ENCODE data around the gene PSME2.

The PSME2 gene

DNA sequence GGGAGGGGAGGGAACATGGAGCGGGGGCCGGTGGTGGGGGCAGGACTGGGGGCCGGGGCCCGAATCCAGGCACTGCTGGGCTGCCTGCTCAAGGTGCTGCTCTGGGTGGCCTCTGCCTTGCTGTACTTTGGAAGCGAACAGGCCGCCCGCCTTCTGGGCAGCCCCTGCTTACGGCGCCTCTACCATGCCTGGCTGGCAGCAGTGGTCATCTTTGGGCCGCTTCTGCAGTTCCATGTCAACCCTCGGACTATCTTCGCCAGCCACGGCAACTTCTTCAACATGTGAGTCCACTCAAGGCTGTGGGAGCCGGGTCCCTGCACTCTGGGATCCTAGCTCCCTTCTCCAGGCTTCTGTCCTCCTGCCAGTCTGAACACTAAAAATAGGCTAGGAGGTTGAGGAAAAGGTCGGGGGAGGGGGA is 14.9 kb downstream of the PSME2 start:
- H3K9me3 ChIP-seq (ENCODE audit: insufficient read depth, low read depth, low read length) = no peaks in the 10 kb centered on the region
- no peaks in the 10 kb centered on the region for H3K36me3 ChIP-seq (ENCODE audit: insufficient read depth, low read length)
- no peak overlapping the region for H3K27ac ChIP-seq (ENCODE audit: low read depth, low read length)
- no peak overlapping the region for H3K4me3 ChIP-seq (ENCODE audit: low read length)
- no peak overlapping the region for H3K9ac ChIP-seq (ENCODE audit: low read depth, low read length)
- H3K4me1 ChIP-seq (ENCODE audit: insufficient read depth, low read length) = no peaks in the 10 kb centered on the region
- WGBS = 91% methylated on average over 15 of the region's 15 CpGs
- 0 out of 2 replicates have a peak, but pooled peaks cover 1% of the 10 kb centered on the region for H3K27me3 ChIP-seq (ENCODE audit: insufficient read depth, low read length)

DNA sequence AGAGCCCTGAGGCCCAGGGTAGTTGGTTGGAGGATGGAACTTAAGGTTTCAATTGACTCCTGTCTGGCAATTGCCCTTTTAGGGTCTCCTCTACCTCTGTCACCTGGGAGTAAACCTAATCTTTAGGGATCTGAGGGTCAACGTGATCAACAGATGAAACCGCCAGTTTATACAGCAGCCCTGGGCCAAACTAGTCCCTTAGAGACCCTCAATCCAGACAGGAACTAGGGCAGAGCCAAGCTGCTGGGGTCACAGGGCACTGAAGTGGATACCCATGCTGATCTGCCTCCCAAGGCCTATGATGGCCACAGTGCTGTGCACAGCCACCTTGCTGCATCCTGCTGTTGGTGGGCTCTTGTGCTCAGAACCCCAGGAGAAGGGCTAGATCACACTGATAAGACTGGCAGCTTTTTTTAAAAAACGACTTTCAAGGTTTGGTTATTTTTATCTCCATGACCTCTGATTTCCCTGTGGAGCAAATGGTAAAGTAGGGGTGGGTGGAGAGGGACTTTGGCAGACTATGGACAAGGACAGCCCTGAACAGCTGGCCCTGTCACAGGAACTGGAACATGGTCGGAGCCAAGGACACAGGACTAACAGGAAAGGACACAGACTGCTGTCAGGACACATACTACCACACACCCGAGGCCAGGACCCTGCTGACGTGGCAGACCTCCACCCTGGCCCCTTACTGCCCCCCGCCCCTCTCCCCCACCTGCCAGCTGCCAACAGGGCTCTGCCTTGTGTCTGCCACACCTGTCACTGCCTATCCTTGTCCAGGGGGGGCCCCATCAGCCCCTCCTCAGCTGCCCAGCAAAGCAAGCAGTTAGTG is 15.5 kb downstream of the PSME2 start:
- H3K4me3 ChIP-seq (ENCODE audit: low read length) = no peak overlapping the region
- no peak overlapping the region for H3K27ac ChIP-seq (ENCODE audit: low read depth, low read length)
- H3K27me3 ChIP-seq (ENCODE audit: insufficient read depth, low read length) = no peaks in the 10 kb centered on the region
- H3K36me3 ChIP-seq (ENCODE audit: insufficient read depth, low read length) = no peaks in the 10 kb centered on the region
- no peak overlapping the region for H3K9ac ChIP-seq (ENCODE audit: low read depth, low read length)
- 87% methylated on average over 7 of the region's 7 CpGs for WGBS
- H3K4me1 ChIP-seq (ENCODE audit: insufficient read depth, low read length) = no peaks in the 10 kb centered on the region
- no peaks in the 10 kb centered on the region for H3K9me3 ChIP-seq (ENCODE audit: insufficient read depth, low read depth, low read length)

DNA sequence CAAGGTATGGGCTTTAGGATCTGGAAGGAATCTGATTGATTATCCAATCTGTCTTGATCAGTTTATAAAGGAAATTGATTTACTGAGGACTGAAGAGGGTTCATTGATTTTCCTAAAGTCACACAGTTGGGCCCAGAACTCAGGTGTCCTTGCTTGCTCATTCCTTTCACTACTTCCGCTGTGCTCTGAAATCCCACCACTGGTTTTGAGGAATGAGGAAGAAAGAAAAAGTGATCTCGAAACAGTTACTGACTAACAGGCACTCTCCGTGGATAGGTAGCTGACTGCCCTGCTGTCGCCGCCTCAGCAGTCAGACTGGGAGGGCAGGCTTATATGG is 16.1 kb downstream of the PSME2 start, which contains the start of gene FITM1:
Gene FITM1, plus strand, starts transcription at position 280 of the 337 bp plus-strand sequence. CDS start 905 bp downstream, outside the sequence.
- Histone ChIP-seq H3K36me3 (ENCODE audit: insufficient read depth, low read length) (no peaks in the 10 kb centered on the region), H3K9me3 (ENCODE audit: insufficient read depth, low read depth, low read length) (no peaks in the 10 kb centered on the region), H3K27ac (ENCODE audit: low read depth, low read length) (no peak within 1 kb of the TSS), H3K27me3 (ENCODE audit: insufficient read depth, low read length) (no peaks in the 10 kb centered on the region), H3K4me1 (ENCODE audit: insufficient read depth, low read length) (no peaks in the 10 kb centered on the region), H3K9ac (ENCODE audit: low read depth, low read length) (no peak within 1 kb of the TSS), H3K4me3 (ENCODE audit: low read length) (no peak within 1 kb of the TSS)
- whole genome bisulfite sequencing = 90% methylated on average over 5 of the region's 5 CpGs

- Histone ChIP-seq H3K9ac (ENCODE audit: low read depth, low read length) (no peak overlapping the region), H3K36me3 (ENCODE audit: insufficient read depth, low read length) (no peaks in the 10 kb centered on the region), H3K4me1 (ENCODE audit: insufficient read depth, low read length) (no peaks in the 10 kb centered on the region), H3K9me3 (ENCODE audit: insufficient read depth, low read depth, low read length) (no peaks in the 10 kb centered on the region), H3K27ac (ENCODE audit: low read depth, low read length) (no peak overlapping the region), H3K27me3 (ENCODE audit: insufficient read depth, low read length) (no peaks in the 10 kb centered on the region), H3K4me3 (ENCODE audit: low read length) (no peak overlapping the region)
- 90% methylated on average over 7 of the region's 8 CpGs for WGBS
Measured at GRCh38 chr14:24129410-24129998, 16.9 kb downstream of the PSME2 start.

GRCh38 chr14:24127673-24128072 is 18.7 kb downstream of the PSME2 start:
- no peaks in the 10 kb centered on the region for H3K9me3 ChIP-seq (ENCODE audit: insufficient read depth, low read depth, low read length)
- H3K4me1 ChIP-seq (ENCODE audit: insufficient read depth, low read length) = no peaks in the 10 kb centered on the region
- no peaks in the 10 kb centered on the region for H3K27me3 ChIP-seq (ENCODE audit: insufficient read depth, low read length)
- no peak overlapping the region for H3K4me3 ChIP-seq (ENCODE audit: low read length)
- no peak overlapping the region for H3K27ac ChIP-seq (ENCODE audit: low read depth, low read length)
- peaks cover 12% of the 10 kb centered on the region for H3K36me3 ChIP-seq (ENCODE audit: insufficient read depth, low read length)
- H3K9ac ChIP-seq (ENCODE audit: low read depth, low read length) = no peak overlapping the region
- WGBS = 99% methylated on average over 2 of the region's 2 CpGs

- Histone ChIP-seq H3K4me3 (ENCODE audit: low read length) (no peak overlapping the region), H3K9ac (ENCODE audit: low read depth, low read length) (no peak overlapping the region), H3K4me1 (ENCODE audit: insufficient read depth, low read length) (no peaks in the 10 kb centered on the region), H3K9me3 (ENCODE audit: insufficient read depth, low read depth, low read length) (no peaks in the 10 kb centered on the region), H3K36me3 (ENCODE audit: insufficient read depth, low read length) (peaks cover 16% of the 10 kb centered on the region), H3K27me3 (ENCODE audit: insufficient read depth, low read length) (no peaks in the 10 kb centered on the region), H3K27ac (ENCODE audit: low read depth, low read length) (no peak overlapping the region)
Measured at GRCh38 chr14:24126939-24127338, 19.5 kb downstream of the PSME2 start.

GRCh38 chr14:24123424-24124417 is 22.7 kb downstream of the PSME2 start:
- no peak overlapping the region for H3K4me3 ChIP-seq (ENCODE audit: low read length)
- peaks cover 42% of the 10 kb centered on the region for H3K36me3 ChIP-seq (ENCODE audit: insufficient read depth, low read length)
- H3K27me3 ChIP-seq (ENCODE audit: insufficient read depth, low read length) = no peaks in the 10 kb centered on the region
- no peaks in the 10 kb centered on the region for H3K9me3 ChIP-seq (ENCODE audit: insufficient read depth, low read depth, low read length)
- WGBS = 88% methylated on average over 9 of the region's 9 CpGs
- H3K9ac ChIP-seq (ENCODE audit: low read depth, low read length) = no peak overlapping the region
- H3K4me1 ChIP-seq (ENCODE audit: insufficient read depth, low read length) = no peaks in the 10 kb centered on the region
- H3K27ac ChIP-seq (ENCODE audit: low read depth, low read length) = no peak overlapping the region

GRCh38 chr14:24122898-24123297 is 23.5 kb downstream of the PSME2 start:
- Histone ChIP-seq H3K27me3 (ENCODE audit: insufficient read depth, low read length) (no peaks in the 10 kb centered on the region), H3K27ac (ENCODE audit: low read depth, low read length) (no peak overlapping the region), H3K9ac (ENCODE audit: low read depth, low read length) (no peak overlapping the region), H3K36me3 (ENCODE audit: insufficient read depth, low read length) (peaks cover 51% of the 10 kb centered on the region), H3K4me1 (ENCODE audit: insufficient read depth, low read length) (no peaks in the 10 kb centered on the region), H3K4me3 (ENCODE audit: low read length) (no peak overlapping the region), H3K9me3 (ENCODE audit: insufficient read depth, low read depth, low read length) (no peaks in the 10 kb centered on the region)
- WGBS = 91% methylated on average over 8 of the region's 8 CpGs

DNA sequence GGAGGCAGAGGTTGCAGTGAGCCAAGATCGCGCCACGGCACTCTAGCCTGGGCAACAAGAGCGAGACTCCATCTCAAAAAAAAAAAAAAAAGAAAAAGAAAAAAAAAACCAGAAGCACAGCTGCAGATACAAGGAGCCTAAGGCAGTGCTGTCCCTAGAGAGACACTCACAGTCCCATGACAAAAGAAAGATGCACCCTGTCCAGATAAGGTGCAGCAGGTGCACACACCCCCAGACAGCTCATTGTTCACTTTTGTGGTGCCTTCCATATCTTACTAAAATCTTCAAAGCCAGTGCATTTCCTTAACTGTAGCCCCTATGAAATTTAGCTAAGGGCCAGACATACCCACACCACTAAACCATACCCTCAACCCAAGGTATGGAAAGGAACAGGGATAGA is 24.0 kb downstream of the PSME2 start:
- WGBS = 98% methylated on average over 4 of the region's 4 CpGs
- Histone ChIP-seq H3K36me3 (ENCODE audit: insufficient read depth, low read length) (peaks cover 55% of the 10 kb centered on the region), H3K27ac (ENCODE audit: low read depth, low read length) (no peak overlapping the region), H3K9ac (ENCODE audit: low read depth, low read length) (no peak overlapping the region), H3K4me1 (ENCODE audit: insufficient read depth, low read length) (no peaks in the 10 kb centered on the region), H3K4me3 (ENCODE audit: low read length) (no peak overlapping the region), H3K27me3 (ENCODE audit: insufficient read depth, low read length) (no peaks in the 10 kb centered on the region), H3K9me3 (ENCODE audit: insufficient read depth, low read depth, low read length) (no peaks in the 10 kb centered on the region)

DNA sequence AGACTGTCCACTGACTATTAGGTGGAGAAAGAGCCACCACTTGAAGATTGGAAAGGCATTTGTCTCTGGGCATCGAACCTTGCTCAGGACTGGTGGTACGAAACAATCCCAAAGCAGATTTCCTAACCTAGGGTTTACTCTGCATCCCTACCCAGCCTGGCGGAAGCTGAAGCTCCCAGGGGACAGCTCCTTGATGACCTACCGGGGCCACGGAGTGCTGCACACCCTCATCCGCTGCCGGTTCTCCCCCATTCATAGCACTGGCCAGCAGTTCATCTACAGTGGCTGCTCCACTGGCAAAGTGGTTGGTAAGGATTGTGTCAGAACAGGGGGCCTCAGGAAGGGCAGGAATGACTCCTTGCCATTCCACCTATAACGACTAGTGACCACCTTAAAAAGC is 25.2 kb downstream of the PSME2 start:
- Histone ChIP-seq H3K27me3 (ENCODE audit: insufficient read depth, low read length) (no peaks in the 10 kb centered on the region), H3K27ac (ENCODE audit: low read depth, low read length) (no peak overlapping the region), H3K36me3 (ENCODE audit: insufficient read depth, low read length) (peaks cover 64% of the 10 kb centered on the region), H3K4me3 (ENCODE audit: low read length) (no peak overlapping the region), H3K4me1 (ENCODE audit: insufficient read depth, low read length) (no peaks in the 10 kb centered on the region), H3K9me3 (ENCODE audit: insufficient read depth, low read depth, low read length) (no peaks in the 10 kb centered on the region), H3K9ac (ENCODE audit: low read depth, low read length) (no peak overlapping the region)
- 96% methylated on average over 8 of the region's 8 CpGs for WGBS

DNA sequence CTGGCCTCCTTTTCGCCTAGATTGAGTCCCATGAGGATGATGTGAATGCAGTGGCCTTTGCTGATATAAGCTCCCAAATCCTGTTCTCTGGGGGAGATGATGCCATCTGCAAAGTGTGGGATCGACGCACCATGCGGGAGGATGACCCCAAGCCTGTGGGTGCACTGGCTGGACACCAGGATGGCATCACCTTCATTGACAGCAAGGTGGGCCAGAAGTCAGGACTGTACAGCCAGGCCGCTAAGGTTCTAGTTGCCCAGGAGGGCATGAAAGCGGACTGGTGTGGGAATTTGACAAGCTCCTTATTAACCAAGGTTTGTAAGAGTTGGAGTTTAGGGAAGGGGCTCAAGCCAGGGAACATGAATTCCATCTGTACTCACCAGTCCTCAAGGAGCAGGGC is 26.7 kb downstream of the PSME2 start:
- no peak overlapping the region for H3K4me3 ChIP-seq (ENCODE audit: low read length)
- H3K27ac ChIP-seq (ENCODE audit: low read depth, low read length) = no peak overlapping the region
- WGBS = 94% methylated on average over 6 of the region's 6 CpGs
- no peak overlapping the region for H3K9ac ChIP-seq (ENCODE audit: low read depth, low read length)
- no peaks in the 10 kb centered on the region for H3K9me3 ChIP-seq (ENCODE audit: insufficient read depth, low read depth, low read length)
- H3K36me3 ChIP-seq (ENCODE audit: insufficient read depth, low read length) = peaks cover 64% of the 10 kb centered on the region
- peaks cover 5% of the 10 kb centered on the region; the same call in 1 of the 2 replicates for H3K4me1 ChIP-seq (ENCODE audit: insufficient read depth, low read length)
- no peaks in the 10 kb centered on the region for H3K27me3 ChIP-seq (ENCODE audit: insufficient read depth, low read length)
